Stimulated activated CD4-positive, alpha-beta T cell treated with anti-CD3 and anti-CD28 coated beads, Interleukin-12 subunit alpha, Interleukin-12 subunit beta, amount 100 ng/mL, for 48 hours (primary cell): ENCODE data around the gene EXO5.
"Not testable (repeated sequence)": the region's sequence is repeated elsewhere in the genome, so short reads cannot be mapped to it uniquely, and the experiment has no call there.

Experiments
- DNase-seq, 3 donors: peaks; one replicate each; pipeline ENCODE4 v3.0.0-alpha.2; 2020; ENCODE audit warnings: low read depth in 2 of 3, low spot score in 1 of 3

Gene EXO5

GRCh38 chr1:40553017-40553416 is 44.5 kb downstream of the EXO5 start:
- no peak for DNase-seq

- not testable (repeated sequence) for DNase-seq
Observed at GRCh38 chr1:40554807-40555206, 46.2 kb downstream of the EXO5 start.

GRCh38 chr1:40556121-40556520 is 47.6 kb downstream of the EXO5 start:
- no peak for DNase-seq

GRCh38 chr1:40558241-40558640 is 49.7 kb downstream of the EXO5 start:
- not testable (repeated sequence) for DNase-seq

- DNase-seq, result no peak
Observed at GRCh38 chr1:40562185-40562584, 53.6 kb downstream of the EXO5 start.

GRCh38 chr1:40563266-40563665 is 54.7 kb downstream of the EXO5 start:
- DNase-seq, result no peak

- DNase-seq, result no peak
Observed at GRCh38 chr1:40564506-40564905, 55.9 kb downstream of the EXO5 start.

- no peak for DNase-seq
Observed at GRCh38 chr1:40564913-40565312, 56.3 kb downstream of the EXO5 start.
